ENCODE results near the gene SSNA1. TPM values are rescaled to one million over a fixed set of nuclear protein-coding genes. Genes with fewer than 3 reads are reported as not detected.

The SSNA1 gene
- total and polyA plus RNA-seq, 2 experiments from 2014 or later: 64.5 to 110 TPM

DNA sequence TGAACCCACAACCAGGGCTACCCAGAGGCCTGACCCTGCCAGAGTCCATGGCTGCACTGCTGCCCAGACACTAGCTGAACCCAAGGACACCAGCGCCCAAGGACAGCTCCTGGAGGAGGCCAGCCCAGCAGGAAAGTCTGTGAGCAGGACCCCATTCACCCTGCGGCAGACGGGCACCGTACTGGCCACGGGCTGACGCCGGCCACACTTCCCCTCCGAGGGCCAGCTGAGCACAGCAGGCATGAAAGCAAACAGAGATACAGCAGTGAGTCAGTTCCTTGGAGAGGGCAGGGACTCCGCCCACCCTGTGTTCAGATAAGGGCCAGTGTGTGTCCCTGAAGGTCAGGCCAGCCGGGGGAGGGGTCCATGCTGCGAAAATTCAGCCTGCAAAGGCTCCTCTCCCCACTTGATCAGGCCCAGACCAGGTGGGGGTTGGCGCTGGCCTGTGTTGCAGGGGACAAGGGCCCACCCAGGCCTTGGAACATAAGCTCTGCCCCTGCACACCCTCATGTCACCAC, 30.3 kb downstream of the SSNA1 start:
- H3K36me3 ChIP-seq: no peaks in the 10 kb centered on the region
- TF ChIP-seq CTCF (IDR thresholded peaks at IDR 0.05; ENCODE audit: low read depth, low read length): no peak
- DNase-seq (ENCODE audit: low read depth in 1 of 2, low spot score in 1 of 2): peak; percentile 65 to 68
- H3K27me3 ChIP-seq: no peaks in the 10 kb centered on the region
- peak overlapping the region; percentile 90 for H3K27ac ChIP-seq
- no peak overlapping the region for H3K4me3 ChIP-seq
- H3K4me1 ChIP-seq (ENCODE audit: low read depth): peaks cover 31% of the 10 kb centered on the region
- H3K9me3 ChIP-seq (ENCODE audit: low read depth): no peaks in the 10 kb centered on the region

- no peak for DNase-seq (ENCODE audit: low read depth in 1 of 2, low spot score in 1 of 2)
- Histone ChIP-seq H3K27ac (peak overlapping the region; percentile 80), H3K36me3 (no peaks in the 10 kb centered on the region), H3K9me3 (ENCODE audit: low read depth) (no peaks in the 10 kb centered on the region), H3K27me3 (no peaks in the 10 kb centered on the region), H3K4me1 (ENCODE audit: low read depth) (peaks cover 31% of the 10 kb centered on the region), H3K4me3 (no peak overlapping the region)
- TF ChIP-seq CTCF (IDR thresholded peaks at IDR 0.05; ENCODE audit: low read depth, low read length): no peak
Observed at GRCh38 chr9:137219757-137220316, 31.4 kb downstream of the SSNA1 start.

GRCh38 chr9:137220317-137221094, 32.0 kb downstream of the SSNA1 start:
- TF ChIP-seq CTCF (IDR thresholded peaks at IDR 0.05; ENCODE audit: low read depth, low read length): no peak
- no peak overlapping the region for H3K4me3 ChIP-seq
- peaks cover 31% of the 10 kb centered on the region for H3K4me1 ChIP-seq (ENCODE audit: low read depth)
- no peaks in the 10 kb centered on the region for H3K27me3 ChIP-seq
- DNase-seq (ENCODE audit: low read depth in 1 of 2, low spot score in 1 of 2): no peak
- H3K9me3 ChIP-seq (ENCODE audit: low read depth): no peaks in the 10 kb centered on the region
- peak overlapping the region; percentile 80 for H3K27ac ChIP-seq
- H3K36me3 ChIP-seq: no peaks in the 10 kb centered on the region

DNA sequence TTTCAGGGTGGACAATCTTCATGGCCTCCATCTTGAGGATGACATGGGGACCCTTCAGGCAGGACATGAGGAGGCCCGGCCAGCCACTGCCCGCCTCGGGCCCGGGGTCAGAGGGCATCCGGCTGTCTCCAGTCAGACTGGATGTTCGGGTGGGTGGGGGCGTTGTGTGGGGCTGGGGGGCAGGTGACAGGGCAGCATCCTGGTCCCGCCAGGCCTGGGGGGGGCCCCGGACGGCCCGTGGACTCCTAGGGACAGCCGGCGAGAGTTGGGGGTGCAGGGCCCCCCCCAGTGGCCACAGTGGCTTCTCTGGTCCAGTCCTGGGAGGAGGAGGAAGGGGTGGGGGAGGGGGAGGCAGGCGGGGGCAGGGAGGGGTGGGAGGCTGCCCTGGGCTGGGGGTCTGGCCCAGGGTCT, 32.6 kb downstream of the SSNA1 start:
- no peak for TF ChIP-seq CTCF (IDR thresholded peaks at IDR 0.05; ENCODE audit: low read depth, low read length)
- Histone ChIP-seq H3K36me3 (no peaks in the 10 kb centered on the region), H3K9me3 (ENCODE audit: low read depth) (no peaks in the 10 kb centered on the region), H3K27ac (peak overlapping the region; percentile 80), H3K4me3 (peak overlapping the region; percentile 59), H3K27me3 (no peaks in the 10 kb centered on the region), H3K4me1 (ENCODE audit: low read depth) (peaks cover 31% of the 10 kb centered on the region)
- DNase-seq (ENCODE audit: low read depth in 1 of 2, low spot score in 1 of 2): no peak

DNA sequence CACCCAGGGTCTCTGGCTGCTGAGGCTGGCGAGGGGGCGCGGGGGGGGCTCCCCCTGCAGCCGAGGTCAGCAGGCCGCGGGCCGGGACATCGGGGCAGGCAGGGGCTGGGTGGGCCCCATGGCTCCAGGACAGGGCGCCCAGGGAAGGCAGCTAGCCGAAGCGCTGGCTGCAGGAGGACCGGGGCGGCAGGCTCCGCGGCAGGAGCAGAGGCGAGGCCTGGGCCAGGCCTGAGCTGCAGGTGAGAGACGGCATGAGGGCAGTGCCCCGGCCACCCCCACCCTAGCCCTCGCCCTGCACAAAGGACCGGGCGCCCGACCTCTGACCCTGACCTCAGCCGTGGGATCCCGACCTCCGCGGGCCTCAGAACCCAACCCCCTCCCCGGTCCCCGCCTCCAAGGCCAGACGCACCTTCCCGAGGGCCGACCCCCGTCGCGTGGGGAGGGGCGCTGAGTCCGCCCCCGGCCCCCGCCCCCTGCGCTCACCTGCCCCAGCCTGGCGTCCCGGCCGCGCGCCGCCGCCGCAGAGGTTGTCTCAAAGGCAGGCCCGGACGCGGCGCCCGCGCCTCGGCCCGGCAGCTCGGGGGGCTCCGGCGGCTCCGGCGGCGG, 33.1 kb downstream of the SSNA1 start:
- Histone ChIP-seq H3K4me1 (ENCODE audit: low read depth) (peaks cover 31% of the 10 kb centered on the region), H3K27me3 (no peaks in the 10 kb centered on the region), H3K4me3 (peak overlapping the region; percentile 59), H3K9me3 (ENCODE audit: low read depth) (no peaks in the 10 kb centered on the region), H3K27ac (peak overlapping the region; percentile 80), H3K36me3 (no peaks in the 10 kb centered on the region)
- DNase-seq (ENCODE audit: low read depth in 1 of 2, low spot score in 1 of 2): peak in 1 of 2 donors; percentile 57
- TF ChIP-seq CTCF (IDR thresholded peaks at IDR 0.05; ENCODE audit: low read depth, low read length): no peak
